Stimulated activated CD4-positive, alpha-beta T cell treated with anti-CD3 and anti-CD28 coated beads, Interleukin-1b, Interleukin-23, amount 100 ng/mL, for 24 hours (primary cell): ENCODE measurements around the gene AFG3L2.

Experiments used
- DNase-seq, 4 experiments: peaks; one replicate each; pipeline ENCODE4 v3.0.0-alpha.2; 2020; ENCODE audit warnings: low read depth in 4 of 4, low spot score in 1 of 4

Gene AFG3L2

DNA sequence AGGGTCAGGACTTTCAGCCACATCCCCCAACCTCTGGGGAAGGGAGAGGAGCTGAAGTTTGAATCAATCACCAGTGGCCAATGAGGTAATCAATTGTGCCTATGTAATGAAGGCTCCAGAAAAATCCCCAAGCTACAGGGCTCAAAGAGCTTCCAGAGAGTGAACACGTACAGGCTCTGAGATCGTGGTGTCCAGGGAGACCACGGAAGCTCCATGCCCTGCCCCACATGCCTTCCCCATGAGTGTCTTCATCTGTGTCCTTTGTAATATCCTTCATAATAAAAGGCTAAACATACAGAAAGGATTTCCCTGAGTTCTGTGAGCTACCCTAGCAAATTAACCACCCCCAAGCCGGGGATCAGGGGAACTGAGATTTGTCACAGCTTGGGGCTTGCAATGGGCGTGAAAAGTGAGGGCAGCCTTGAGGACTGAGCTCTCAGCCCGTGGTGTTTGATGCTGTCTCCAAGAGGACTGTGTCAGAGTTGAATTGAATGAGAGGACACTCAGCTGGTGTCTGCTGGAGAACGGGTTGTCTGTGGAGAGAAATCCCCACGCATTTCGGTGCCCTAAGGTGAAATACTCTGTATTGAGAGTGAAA is 94.5 kb downstream of the AFG3L2 start:
- no peak for DNase-seq

- DNase-seq: no peak
These were observed 95.2 kb downstream of the AFG3L2 start for GRCh38 chr18:12281861-12282260.

DNA sequence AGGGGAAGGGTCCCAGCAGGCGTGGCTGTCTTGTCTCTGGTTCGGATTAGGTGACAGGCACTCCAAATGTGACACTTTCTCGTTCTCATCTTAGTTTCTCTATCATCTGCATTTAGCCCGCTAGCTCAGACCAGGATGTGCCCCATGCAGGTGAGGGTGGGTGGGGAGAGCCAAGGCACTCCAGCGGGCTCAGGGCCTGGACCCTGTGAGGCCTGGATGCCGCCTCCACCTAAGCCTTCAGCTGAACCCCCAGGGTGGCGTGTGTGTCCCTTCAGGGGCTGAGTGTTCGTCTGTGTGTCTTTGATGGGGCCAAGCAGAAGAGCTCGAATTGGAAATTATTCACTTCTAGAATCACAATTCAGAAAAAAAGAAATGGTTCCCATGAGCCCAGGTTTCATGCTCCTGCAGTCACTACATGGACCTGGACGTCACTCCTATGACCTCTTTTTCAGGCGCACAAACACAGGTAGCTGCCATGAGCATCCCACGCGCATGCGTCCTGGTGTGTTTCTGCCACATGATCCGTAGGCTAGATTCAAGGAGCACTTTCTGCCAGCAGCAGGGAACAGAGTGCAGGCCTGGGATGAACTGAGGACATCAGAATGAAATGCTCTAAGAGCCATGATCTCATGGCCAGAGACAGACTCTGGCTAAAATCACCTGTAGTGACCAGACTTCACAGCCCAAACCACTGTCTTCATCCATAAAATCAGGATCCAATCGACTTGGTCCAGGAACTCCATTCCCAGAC is 97.1 kb downstream of the AFG3L2 start:
- no peak for DNase-seq
